Measurements from ENCODE around the gene DPYSL5.

GRCh38 chr2:26945991-26946750, 98.2 kb downstream of the DPYSL5 start:
- TF ChIP-seq POLR2A (IDR thresholded peaks at IDR 0.05), result no peak
- no peak for TF ChIP-seq POLR2AphosphoS5 (IDR thresholded peaks at IDR 0.05)
- no peak for TF ChIP-seq CTCF (IDR thresholded peaks at IDR 0.05)
